ENCODE measurements around the gene MTHFD1L.

The MTHFD1L gene

DNA sequence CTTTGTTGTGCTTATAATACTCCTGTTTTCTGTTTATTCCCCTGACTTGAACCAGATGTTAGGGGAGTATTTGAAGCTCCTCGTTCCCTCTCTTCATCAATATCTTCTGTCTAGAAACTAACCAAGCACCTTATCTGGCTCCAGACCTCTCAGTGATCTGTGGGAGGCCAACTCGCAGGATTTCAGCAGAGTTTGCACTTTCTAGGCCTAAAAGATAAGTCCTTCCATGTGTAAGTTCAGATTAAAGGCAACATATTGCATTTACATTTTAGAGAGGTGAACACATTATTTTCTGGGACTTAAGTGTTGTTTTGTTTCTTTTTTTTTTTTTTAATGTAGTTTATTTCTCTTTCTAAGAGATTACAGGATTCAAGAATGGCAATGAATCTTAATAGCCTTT is 234.8 kb downstream of the MTHFD1L start:
- DNase-seq (ENCODE audit: low read depth): no peak
- TF ChIP-seq, protein P1, sequence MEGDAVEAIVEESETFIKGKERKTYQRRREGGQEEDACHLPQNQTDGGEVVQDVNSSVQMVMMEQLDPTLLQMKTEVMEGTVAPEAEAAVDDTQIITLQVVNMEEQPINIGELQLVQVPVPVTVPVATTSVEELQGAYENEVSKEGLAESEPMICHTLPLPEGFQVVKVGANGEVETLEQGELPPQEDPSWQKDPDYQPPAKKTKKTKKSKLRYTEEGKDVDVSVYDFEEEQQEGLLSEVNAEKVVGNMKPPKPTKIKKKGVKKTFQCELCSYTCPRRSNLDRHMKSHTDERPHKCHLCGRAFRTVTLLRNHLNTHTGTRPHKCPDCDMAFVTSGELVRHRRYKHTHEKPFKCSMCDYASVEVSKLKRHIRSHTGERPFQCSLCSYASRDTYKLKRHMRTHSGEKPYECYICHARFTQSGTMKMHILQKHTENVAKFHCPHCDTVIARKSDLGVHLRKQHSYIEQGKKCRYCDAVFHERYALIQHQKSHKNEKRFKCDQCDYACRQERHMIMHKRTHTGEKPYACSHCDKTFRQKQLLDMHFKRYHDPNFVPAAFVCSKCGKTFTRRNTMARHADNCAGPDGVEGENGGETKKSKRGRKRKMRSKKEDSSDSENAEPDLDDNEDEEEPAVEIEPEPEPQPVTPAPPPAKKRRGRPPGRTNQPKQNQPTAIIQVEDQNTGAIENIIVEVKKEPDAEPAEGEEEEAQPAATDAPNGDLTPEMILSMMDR (conservative IDR thresholded peaks at IDR 0.05; ENCODE audit: control insufficient read depth, insufficient read depth, low read depth, low read length): no peak
- no peak overlapping the region for H3K4me3 ChIP-seq (ENCODE audit: control insufficient read depth, low read depth, low read length)

DNA sequence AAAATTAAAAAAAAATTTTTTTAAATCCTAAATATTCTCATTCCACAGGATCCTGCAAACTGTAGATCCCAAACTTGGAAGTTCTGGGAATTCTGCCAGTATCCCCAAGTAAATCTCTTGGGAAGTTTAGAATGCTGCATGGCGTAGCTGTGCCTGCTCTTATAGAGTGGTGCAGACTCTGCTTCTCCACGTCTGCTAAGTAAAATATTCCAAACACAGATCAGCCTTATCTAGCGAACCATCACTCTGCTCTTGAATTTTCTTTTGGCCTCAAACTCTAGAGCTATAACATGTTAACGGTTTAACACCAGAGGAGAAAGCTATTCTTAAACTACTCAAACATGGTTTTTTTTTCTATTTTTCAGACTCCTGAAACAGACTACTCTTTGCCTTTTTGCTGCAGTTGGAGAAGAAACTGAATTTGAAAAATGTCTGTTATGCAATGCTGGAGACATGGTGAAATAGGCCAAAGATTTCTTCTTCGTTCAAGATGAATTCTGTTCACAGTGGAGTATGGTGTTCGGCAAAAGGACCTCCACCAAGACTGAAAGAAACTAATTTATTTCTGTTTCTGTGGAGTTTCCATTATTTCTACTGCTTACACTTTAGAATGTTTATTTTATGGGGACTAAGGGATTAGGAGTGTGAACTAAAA is 235.8 kb downstream of the MTHFD1L start:
- TF ChIP-seq, protein P1 (conservative IDR thresholded peaks at IDR 0.05; ENCODE audit: control insufficient read depth, insufficient read depth, low read depth, low read length): no peak
- H3K4me3 ChIP-seq (ENCODE audit: control insufficient read depth, low read depth, low read length): no peak overlapping the region
- DNase-seq (ENCODE audit: low read depth): no peak

DNA sequence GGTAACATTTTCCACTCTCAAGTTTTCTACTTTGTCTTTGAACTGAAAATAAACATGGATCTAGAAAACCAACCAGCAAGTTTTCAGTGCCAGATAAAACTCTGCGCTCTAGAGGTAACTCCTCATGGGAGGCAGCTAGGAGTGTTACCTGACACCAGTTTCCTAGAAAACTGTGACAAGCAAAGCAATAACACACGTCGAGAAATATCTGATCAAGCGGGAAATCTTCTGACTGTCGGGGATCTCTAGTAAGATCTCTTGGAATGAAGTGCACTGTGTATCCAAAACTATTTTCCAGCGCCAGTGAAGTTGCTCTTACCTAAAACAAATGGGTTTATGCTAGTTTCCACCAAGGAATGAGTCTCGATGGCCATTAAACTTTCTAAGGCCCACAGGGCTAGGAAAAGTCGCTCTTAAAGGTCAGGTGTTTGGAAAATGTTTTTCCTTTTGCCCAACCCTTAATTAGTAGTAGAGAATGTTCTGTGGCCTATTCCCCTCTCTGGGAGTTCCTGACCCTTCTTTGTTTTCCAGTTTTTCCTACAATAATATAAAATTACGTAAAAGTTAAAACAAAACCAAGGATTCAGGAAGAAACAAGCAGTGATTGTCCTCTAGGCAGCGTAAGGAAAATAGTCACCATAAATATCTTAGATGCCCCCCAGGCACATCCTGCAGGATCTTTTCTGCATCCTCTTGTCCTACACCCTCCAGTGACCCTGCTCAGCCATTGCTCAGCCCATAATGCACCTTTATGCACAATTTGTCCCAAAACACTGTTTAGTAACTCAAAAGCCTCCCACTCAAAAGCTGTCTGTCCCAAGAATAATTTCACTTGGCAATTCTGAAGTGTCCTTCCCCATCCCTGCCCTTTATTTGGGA is 236.6 kb downstream of the MTHFD1L start:
- TF ChIP-seq, protein P1 (conservative IDR thresholded peaks at IDR 0.05; ENCODE audit: control insufficient read depth, insufficient read depth, low read depth, low read length): no peak
- no peak overlapping the region for H3K4me3 ChIP-seq (ENCODE audit: control insufficient read depth, low read depth, low read length)
- DNase-seq (ENCODE audit: low read depth): no peak

DNA sequence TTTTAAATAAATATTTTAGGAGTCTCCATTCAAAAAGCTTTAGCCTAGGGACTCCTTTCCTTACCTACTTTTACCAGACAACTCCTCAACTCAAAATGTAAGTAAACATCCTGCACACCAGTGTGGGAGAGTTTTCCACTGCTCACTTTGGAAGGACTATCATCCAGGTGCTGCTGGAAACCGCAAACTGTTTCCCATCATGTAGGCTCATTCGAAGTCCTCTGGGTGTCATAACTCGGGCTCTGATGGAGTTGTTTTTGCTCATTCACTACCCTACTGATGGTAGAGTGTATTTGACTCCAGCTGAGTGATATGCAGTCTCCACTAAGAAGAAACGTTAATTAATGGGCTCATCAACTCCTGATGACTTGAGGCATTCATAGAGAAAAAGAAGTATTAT is 237.8 kb downstream of the MTHFD1L start:
- TF ChIP-seq, protein P1 (conservative IDR thresholded peaks at IDR 0.05; ENCODE audit: control insufficient read depth, insufficient read depth, low read depth, low read length): no peak
- no peak for DNase-seq (ENCODE audit: low read depth)
- no peak overlapping the region for H3K4me3 ChIP-seq (ENCODE audit: control insufficient read depth, low read depth, low read length)

DNA sequence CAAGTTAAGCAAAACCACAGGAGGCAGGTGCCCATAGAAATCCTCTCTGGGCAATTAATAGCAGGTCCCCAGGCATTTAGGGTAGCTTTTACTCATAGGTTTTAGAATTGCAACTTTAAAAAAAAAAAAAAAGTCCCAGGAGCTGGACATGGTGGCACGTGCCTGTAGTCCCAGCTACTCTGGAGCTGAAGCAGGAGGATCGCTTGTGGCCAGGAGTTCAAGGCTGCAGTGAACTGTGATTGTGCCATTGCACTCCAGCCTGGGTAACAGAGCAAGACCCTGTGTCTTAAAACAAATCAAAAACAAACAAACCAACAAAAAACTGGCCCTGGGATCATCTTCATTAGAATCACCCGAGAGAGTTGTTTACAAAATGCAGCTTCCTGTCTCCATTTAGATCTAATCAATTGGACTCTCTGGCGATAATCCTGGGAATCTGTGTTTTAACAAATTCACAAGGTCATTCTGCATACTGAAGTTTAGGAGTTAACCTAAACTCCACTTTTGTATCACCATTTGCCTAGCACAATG is 242.5 kb downstream of the MTHFD1L start:
- DNase-seq (ENCODE audit: low read depth): no peak
- TF ChIP-seq, protein P1 (conservative IDR thresholded peaks at IDR 0.05; ENCODE audit: control insufficient read depth, insufficient read depth, low read depth, low read length): no peak
- no peak overlapping the region for H3K4me3 ChIP-seq (ENCODE audit: control insufficient read depth, low read depth, low read length)

DNA sequence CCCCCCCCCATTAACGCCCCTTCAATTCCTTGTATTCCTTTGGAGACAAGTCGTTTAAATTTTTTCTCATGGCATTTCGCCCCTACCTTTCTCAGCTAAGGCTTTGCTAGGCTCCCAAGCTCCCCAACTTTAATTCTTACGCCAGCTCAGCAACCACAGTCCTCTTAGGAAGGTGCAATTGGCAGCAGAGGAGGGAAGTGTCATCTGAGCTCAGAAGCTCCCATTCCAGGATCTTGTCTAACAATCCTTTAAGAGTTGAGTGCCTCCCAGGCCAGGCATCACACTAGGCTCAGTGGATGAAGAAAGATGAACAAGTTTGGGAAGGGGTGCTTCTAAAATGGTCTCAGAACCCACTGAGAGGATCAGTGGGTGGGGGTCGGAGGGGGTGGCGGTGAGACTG is 243.0 kb downstream of the MTHFD1L start:
- TF ChIP-seq, protein P1 (conservative IDR thresholded peaks at IDR 0.05; ENCODE audit: control insufficient read depth, insufficient read depth, low read depth, low read length): no peak
- no peak overlapping the region for H3K4me3 ChIP-seq (ENCODE audit: control insufficient read depth, low read depth, low read length)
- no peak for DNase-seq (ENCODE audit: low read depth)
